Stomach (tissue), 4 donors: ENCODE measurements around the gene KRTAP29-1.

Experiments used
- CTCF ChIP-seq, 7 experiments: fragments of 450-650 bp in 4 of 7; fragments of 200-600 bp in 3 of 7; sonication (generic) in 3 of 7; IDR thresholded peaks; one replicate each; pipeline ENCODE4 v1.5.1; 2016 to 2019; ENCODE audit warnings: antibody characterized with exemption in 7 of 7, control low read depth in 2 of 7, mild to moderate bottlenecking in 1 of 7
- EP300 ChIP-seq: sonication (generic); formaldehyde crosslinking; IDR thresholded peaks from one replicate; pipeline ENCODE4 v1.6.1; 2017; ENCODE audit warnings: antibody characterized with exemption
- POLR2A ChIP-seq, 4 donors: fragments of 450-650 bp; IDR thresholded peaks; one replicate each; pipeline ENCODE4 v1.6.1; 2016; ENCODE audit warnings: antibody characterized with exemption in 4 of 4, control low read depth in 2 of 4, mild to moderate bottlenecking in 1 of 4, moderate library complexity in 1 of 4
- POLR2AphosphoS5 ChIP-seq, 3 donors: sonication (generic); formaldehyde crosslinking; IDR thresholded peaks; one replicate each; pipeline ENCODE4 v1.6.1; 2016; ENCODE audit warnings: antibody characterized with exemption in 3 of 3

GRCh38 chr17:41271858-41272257 lies 30.8 kb downstream of the KRTAP29-1 start:
- TF ChIP-seq CTCF (IDR thresholded peaks at IDR 0.05), result no peak
- TF ChIP-seq POLR2A (IDR thresholded peaks at IDR 0.05), result no peak
- no peak for TF ChIP-seq EP300
- TF ChIP-seq POLR2AphosphoS5 (IDR thresholded peaks at IDR 0.05), result no peak
